Natural killer cell treated with Interleukin-12 subunit alpha and Interleukin-12 subunit beta and Interleukin-15 and Interleukin-18, amount 100 ng/mL, for 72 hours (primary cell): ENCODE results near the gene NUDT22. TPM values are rescaled to one million over a fixed set of nuclear protein-coding genes. Genes with fewer than 3 reads are reported as not detected.

Experiments
- ATAC-seq, 2 donors: fragments of 150-1000 bp; cut with Tn5 transposase in 1 of 2; sonication (Bioruptor Pico), chemical (Tn5 transposase) in 1 of 2; 2 replicates each; pipeline ENCODE4 v1.10.0; 2021
- DNase-seq: peaks from one replicate; pipeline ENCODE4 v3.0.0; 2022; ENCODE audit warnings: low spot score
- H3K27ac Mint-ChIP-seq, 2 donors: 1 replicate in 1 of 2; 2 replicates in 1 of 2; pipeline ENCODE4 v1.8.0; 2022; ENCODE audit warnings: mixed read lengths in 2 of 2, mild to moderate bottlenecking in 1 of 2, moderate library complexity in 1 of 2
- H3K27me3 Mint-ChIP-seq, 2 donors: 1 replicate in 1 of 2; 2 replicates in 1 of 2; pipeline ENCODE4 v1.8.0; 2022; ENCODE audit warnings: mixed read lengths in 2 of 2
- H3K36me3 Mint-ChIP-seq: one replicate; pipeline ENCODE4 v1.8.0; 2022; ENCODE audit warnings: mixed read lengths
- H3K4me1 Mint-ChIP-seq, 2 donors: 1 replicate in 1 of 2; 2 replicates in 1 of 2; pipeline ENCODE4 v1.8.0; 2022; ENCODE audit warnings: low read depth in 2 of 2, mixed read lengths in 2 of 2, mild to moderate bottlenecking in 1 of 2
- H3K4me3 Mint-ChIP-seq: one replicate; pipeline ENCODE4 v1.8.0; 2022; ENCODE audit warnings: mixed read lengths
- H3K9me3 Mint-ChIP-seq: 2 replicates; pipeline ENCODE4 v1.8.0; 2022; ENCODE audit warnings: mixed read lengths
- total RNA-seq, 2 donors: library from RNA; stranded (reverse); gene quantifications; one replicate each; pipeline ENCODE4 v1.2.3, GENCODE V29; 2022

Gene NUDT22
- total RNA-seq, 2 donors from 2014 or later: 83.6 to 120 TPM

- peak overlapping the region in 1 of 2 donors; percentile 38 for H3K27ac Mint-ChIP-seq
- no peak for DNase-seq
- peaks cover 40% of the 10 kb centered on the region for H3K36me3 Mint-ChIP-seq
- H3K4me1 Mint-ChIP-seq: peaks cover 8 to 28% of the 10 kb centered on the region in 2 donors
- H3K27me3 Mint-ChIP-seq: no peaks in the 10 kb centered on the region
- ATAC-seq: no peak
- no peaks in the 10 kb centered on the region for H3K9me3 Mint-ChIP-seq
- H3K4me3 Mint-ChIP-seq: no peak overlapping the region
Measured at GRCh38 chr11:64196626-64197025, 29.4 kb upstream of the NUDT22 start.

GRCh38 chr11:64198511-64198910, 27.6 kb upstream of the NUDT22 start:
- H3K4me1 Mint-ChIP-seq: peaks cover 10 to 23% of the 10 kb centered on the region in 2 donors
- H3K27ac Mint-ChIP-seq: peak overlapping the region in 1 of 2 donors; percentile 39
- DNase-seq (no peak), ATAC-seq (no peak)
- no peaks in the 10 kb centered on the region for H3K9me3 Mint-ChIP-seq
- H3K27me3 Mint-ChIP-seq: no peaks in the 10 kb centered on the region
- no peak overlapping the region for H3K4me3 Mint-ChIP-seq
- H3K36me3 Mint-ChIP-seq: peaks cover 54% of the 10 kb centered on the region

- DNase-seq (no peak), ATAC-seq (no peak)
- Mint-ChIP-seq H3K4me1 (peaks cover 21 to 33% of the 10 kb centered on the region in 2 donors), H3K27ac (no peak overlapping the region), H3K36me3 (peaks cover 46% of the 10 kb centered on the region), H3K27me3 (no peaks in the 10 kb centered on the region), H3K9me3 (no peaks in the 10 kb centered on the region), H3K4me3 (no peak overlapping the region)
Measured at GRCh38 chr11:64201543-64201942, 24.5 kb upstream of the NUDT22 start.

- H3K27me3 Mint-ChIP-seq: no peaks in the 10 kb centered on the region
- H3K4me1 Mint-ChIP-seq: peaks cover 25 to 32% of the 10 kb centered on the region in 2 donors
- ATAC-seq (no peak), DNase-seq (no peak)
- no peaks in the 10 kb centered on the region for H3K9me3 Mint-ChIP-seq
- H3K36me3 Mint-ChIP-seq: peaks cover 36% of the 10 kb centered on the region
- H3K4me3 Mint-ChIP-seq: no peak overlapping the region
- peak overlapping the region in 1 of 2 donors; percentile 97 for H3K27ac Mint-ChIP-seq
Measured at GRCh38 chr11:64202992-64203391, 23.1 kb upstream of the NUDT22 start.

GRCh38 chr11:64203421-64204079, 22.5 kb upstream of the NUDT22 start:
- ATAC-seq: no peak
- peak overlapping the region in 1 of 2 donors; percentile 97 for H3K27ac Mint-ChIP-seq
- peaks cover 25 to 34% of the 10 kb centered on the region in 2 donors for H3K4me1 Mint-ChIP-seq
- H3K9me3 Mint-ChIP-seq: no peaks in the 10 kb centered on the region
- no peak for DNase-seq
- H3K27me3 Mint-ChIP-seq: no peaks in the 10 kb centered on the region
- peaks cover 36% of the 10 kb centered on the region for H3K36me3 Mint-ChIP-seq
- H3K4me3 Mint-ChIP-seq: no peak overlapping the region

- H3K27ac Mint-ChIP-seq: peak overlapping the region; percentile 95 to 97
- peaks cover 28 to 38% of the 10 kb centered on the region in 2 donors for H3K4me1 Mint-ChIP-seq
- peaks cover 36% of the 10 kb centered on the region for H3K36me3 Mint-ChIP-seq
- DNase-seq (no peak), ATAC-seq (no peak)
- no peak overlapping the region for H3K4me3 Mint-ChIP-seq
- no peaks in the 10 kb centered on the region for H3K9me3 Mint-ChIP-seq
- no peaks in the 10 kb centered on the region for H3K27me3 Mint-ChIP-seq
Measured at GRCh38 chr11:64204080-64204440, 22.0 kb upstream of the NUDT22 start.

- ATAC-seq (no peak), DNase-seq (peak; percentile 80)
- Mint-ChIP-seq H3K9me3 (no peaks in the 10 kb centered on the region), H3K27me3 (no peaks in the 10 kb centered on the region), H3K27ac (peak overlapping the region; percentile 95 to 97), H3K36me3 (peaks cover 36% of the 10 kb centered on the region), H3K4me3 (peak overlapping the region; percentile 76), H3K4me1 (peaks cover 31 to 40% of the 10 kb centered on the region in 2 donors)
Measured at GRCh38 chr11:64204464-64204989, 21.5 kb upstream of the NUDT22 start.

GRCh38 chr11:64206457-64207255, 19.4 kb upstream of the NUDT22 start, which contains the start of gene FERMT3:
TSS of gene FERMT3 (plus strand) at chr11:64206721. CDS start at chr11:64207365, 644 bp downstream.
- H3K27me3 Mint-ChIP-seq: no peaks in the 10 kb centered on the region
- H3K4me1 Mint-ChIP-seq: peaks cover 27 to 41% of the 10 kb centered on the region in 2 donors
- ATAC-seq (peak; percentile 57 to 67), DNase-seq (peak; percentile 84)
- peak within 1 kb of the TSS; percentile 95 to 97 for H3K27ac Mint-ChIP-seq
- H3K36me3 Mint-ChIP-seq: peaks cover 25% of the 10 kb centered on the region
- H3K9me3 Mint-ChIP-seq: no peaks in the 10 kb centered on the region
- peak within 1 kb of the TSS; percentile 90 for H3K4me3 Mint-ChIP-seq

- Mint-ChIP-seq H3K9me3 (no peaks in the 10 kb centered on the region), H3K27ac (peak overlapping the region; percentile 95 to 97), H3K4me3 (peak overlapping the region; percentile 90), H3K36me3 (peaks cover 28% of the 10 kb centered on the region), H3K27me3 (no peaks in the 10 kb centered on the region), H3K4me1 (peaks cover 31 to 47% of the 10 kb centered on the region in 2 donors)
- DNase-seq (peak; percentile 93), ATAC-seq (peak; percentile 89 to 92)
Measured at GRCh38 chr11:64207256-64208085, 18.6 kb upstream of the NUDT22 start.

- peak in 1 of 2 donors; percentile 0 for ATAC-seq
- H3K4me3 Mint-ChIP-seq: peak overlapping the region; percentile 90
- DNase-seq: no peak
- peaks cover 32 to 53% of the 10 kb centered on the region in 2 donors for H3K4me1 Mint-ChIP-seq
- H3K27ac Mint-ChIP-seq: peak overlapping the region; percentile 95 to 97
- no peaks in the 10 kb centered on the region for H3K9me3 Mint-ChIP-seq
- H3K27me3 Mint-ChIP-seq: no peaks in the 10 kb centered on the region
- peaks cover 22% of the 10 kb centered on the region for H3K36me3 Mint-ChIP-seq
Measured at GRCh38 chr11:64208086-64208795, 17.8 kb upstream of the NUDT22 start.

- Mint-ChIP-seq H3K4me3 (peak overlapping the region; percentile 90), H3K36me3 (peaks cover 16% of the 10 kb centered on the region), H3K27me3 (no peaks in the 10 kb centered on the region), H3K27ac (peak overlapping the region; percentile 95 to 97), H3K9me3 (no peaks in the 10 kb centered on the region), H3K4me1 (peaks cover 30 to 53% of the 10 kb centered on the region in 2 donors)
- DNase-seq: no peak
- ATAC-seq: no peak
Measured at GRCh38 chr11:64208796-64209562, 17.1 kb upstream of the NUDT22 start.

- no peaks in the 10 kb centered on the region for H3K9me3 Mint-ChIP-seq
- DNase-seq: no peak
- H3K4me3 Mint-ChIP-seq: peak overlapping the region; percentile 90
- peaks cover 11% of the 10 kb centered on the region for H3K36me3 Mint-ChIP-seq
- no peaks in the 10 kb centered on the region for H3K27me3 Mint-ChIP-seq
- ATAC-seq: no peak
- peaks cover 25 to 49% of the 10 kb centered on the region in 2 donors for H3K4me1 Mint-ChIP-seq
- peak overlapping the region; percentile 95 to 97 for H3K27ac Mint-ChIP-seq
Measured at GRCh38 chr11:64209563-64209843, 16.6 kb upstream of the NUDT22 start.
